T follicular helper cell (primary cell): ENCODE measurements around the gene GPATCH8.

Source experiments
- DNase-seq: peaks from one replicate; pipeline ENCODE4 v3.0.0-alpha.2; 2020; ENCODE audit warnings: low read depth

GPATCH8 gene

GRCh38 chr17:44354582-44355561 lies 148.3 kb downstream of the GPATCH8 start:
- DNase-seq, result peak; percentile 44

DNA sequence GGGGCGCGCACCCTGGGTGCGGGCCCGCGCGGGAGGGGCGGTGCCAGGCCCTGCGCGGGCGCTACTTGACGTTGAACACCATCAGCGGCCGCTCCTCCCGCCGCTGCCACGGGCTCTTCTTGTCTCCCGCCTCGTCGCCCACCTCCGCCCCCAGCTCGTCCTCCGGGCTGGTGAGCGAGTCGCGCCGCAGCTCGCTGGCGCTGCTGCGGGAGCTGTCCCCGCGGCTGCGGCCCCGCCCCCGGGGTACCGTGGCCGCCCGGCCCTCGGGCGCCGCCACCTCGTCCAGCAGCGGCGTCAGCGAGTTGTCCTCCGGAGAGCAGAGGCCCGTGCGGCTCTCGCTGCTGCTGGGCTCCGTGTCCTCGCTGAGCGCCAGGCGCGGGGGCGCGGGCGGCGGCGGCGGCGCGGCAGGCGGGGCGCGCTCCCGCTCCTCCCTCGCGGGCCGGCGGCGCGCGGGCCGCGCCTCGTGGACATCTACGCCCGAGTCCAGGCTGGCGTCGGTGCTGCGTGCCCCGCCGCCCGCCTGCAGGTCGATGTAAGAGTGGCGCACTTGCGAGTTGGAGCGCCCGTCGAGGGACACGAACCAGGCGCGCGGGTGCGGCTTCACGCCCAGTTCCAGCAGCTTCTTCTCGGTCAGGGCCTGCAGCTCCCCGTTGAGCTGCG lies 149.4 kb downstream of the GPATCH8 start:
- no peak for DNase-seq

DNA sequence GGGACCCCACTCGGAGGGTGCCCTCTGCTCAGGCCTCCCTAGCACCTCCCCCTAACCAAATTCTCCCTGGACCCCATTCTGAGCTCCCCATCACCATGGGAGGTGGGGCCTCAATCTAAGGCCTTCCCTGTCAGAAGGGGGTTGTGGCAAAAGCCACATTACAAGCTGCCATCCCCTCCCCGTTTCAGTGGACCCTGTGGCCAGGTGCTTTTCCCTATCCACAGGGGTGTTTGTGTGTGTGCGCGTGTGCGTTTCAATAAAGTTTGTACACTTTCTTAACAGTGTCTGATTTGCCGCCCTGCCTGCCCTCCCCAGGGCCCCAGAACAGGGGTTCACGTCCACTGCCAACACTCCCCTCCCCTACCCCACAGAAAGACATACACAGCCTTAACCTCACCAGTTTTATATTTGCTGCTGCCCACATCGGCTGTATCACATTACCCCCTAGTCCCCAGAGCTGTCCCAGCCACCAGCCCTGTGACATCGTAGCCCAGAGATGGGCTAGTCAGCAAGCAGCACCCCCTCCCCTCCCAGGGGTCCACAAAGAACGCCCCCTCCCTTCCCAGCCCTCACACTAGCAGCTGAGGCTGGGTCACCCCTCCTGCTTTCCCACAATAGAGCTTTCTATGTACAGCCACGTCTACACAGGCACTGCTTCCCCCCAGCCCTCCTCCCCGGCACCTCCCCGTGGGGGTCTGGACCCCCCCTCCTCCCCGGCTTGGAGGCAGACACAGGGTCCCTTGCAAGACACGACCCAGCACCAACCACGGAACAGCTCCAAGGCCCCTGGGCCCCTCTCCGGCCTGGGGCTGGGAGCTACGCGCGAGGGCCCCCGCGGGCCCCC lies 150.2 kb downstream of the GPATCH8 start:
- no peak for DNase-seq

DNA sequence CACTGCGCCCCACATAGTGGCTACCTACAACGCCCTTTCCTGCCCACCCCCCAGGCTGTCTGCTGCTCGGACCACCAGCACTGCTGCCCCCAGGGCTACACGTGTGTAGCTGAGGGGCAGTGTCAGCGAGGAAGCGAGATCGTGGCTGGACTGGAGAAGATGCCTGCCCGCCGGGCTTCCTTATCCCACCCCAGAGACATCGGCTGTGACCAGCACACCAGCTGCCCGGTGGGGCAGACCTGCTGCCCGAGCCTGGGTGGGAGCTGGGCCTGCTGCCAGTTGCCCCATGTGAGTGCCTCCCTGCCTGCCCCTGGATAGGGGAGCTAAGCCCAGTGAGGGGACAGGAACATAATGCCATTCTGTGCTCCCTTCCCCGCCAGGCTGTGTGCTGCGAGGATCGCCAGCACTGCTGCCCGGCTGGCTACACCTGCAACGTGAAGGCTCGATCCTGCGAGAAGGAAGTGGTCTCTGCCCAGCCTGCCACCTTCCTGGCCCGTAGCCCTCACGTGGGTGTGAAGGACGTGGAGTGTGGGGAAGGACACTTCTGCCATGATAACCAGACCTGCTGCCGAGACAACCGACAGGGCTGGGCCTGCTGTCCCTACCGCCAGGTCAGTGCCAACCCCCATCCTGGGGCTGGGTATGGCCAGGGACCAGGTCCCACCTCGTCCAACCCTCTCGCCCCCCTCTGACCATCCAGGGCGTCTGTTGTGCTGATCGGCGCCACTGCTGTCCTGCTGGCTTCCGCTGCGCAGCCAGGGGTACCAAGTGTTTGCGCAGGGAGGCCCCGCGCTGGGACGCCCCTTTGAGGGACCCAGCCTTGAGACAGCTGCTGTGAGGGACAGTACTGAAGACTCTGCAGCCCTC lies 151.0 kb downstream of the GPATCH8 start:
- DNase-seq, result no peak

GRCh38 chr17:44351464-44351863 lies 151.7 kb downstream of the GPATCH8 start:
- DNase-seq, result no peak

- peak; percentile 49 for DNase-seq
Observed at GRCh38 chr17:44350733-44351226, 152.4 kb downstream of the GPATCH8 start.

DNA sequence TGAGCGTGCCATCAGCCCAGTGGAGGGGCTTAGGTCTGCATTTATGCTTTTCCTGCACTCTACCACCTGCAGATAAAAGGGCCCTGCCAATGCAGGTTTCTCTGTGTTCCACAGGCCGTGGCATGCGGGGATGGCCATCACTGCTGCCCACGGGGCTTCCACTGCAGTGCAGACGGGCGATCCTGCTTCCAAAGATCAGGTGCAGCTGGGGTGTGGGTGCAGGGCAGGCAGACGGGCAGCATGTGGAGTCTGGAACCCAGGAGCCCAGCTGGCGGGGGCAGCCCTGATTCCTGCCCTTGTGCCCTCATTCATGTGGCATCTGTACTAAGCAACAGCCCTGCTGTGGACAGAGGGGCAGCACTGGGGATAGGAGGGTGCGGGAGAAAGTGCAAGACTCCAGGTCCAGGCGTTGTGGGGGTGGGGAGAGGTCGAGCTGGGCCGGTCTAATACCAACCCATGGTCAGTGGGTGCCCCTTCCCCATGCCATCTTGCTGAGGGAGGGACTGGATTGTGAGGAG lies 153.6 kb downstream of the GPATCH8 start:
- DNase-seq, result no peak

- DNase-seq, result no peak
Observed at GRCh38 chr17:44348988-44349364, 154.2 kb downstream of the GPATCH8 start.

DNA sequence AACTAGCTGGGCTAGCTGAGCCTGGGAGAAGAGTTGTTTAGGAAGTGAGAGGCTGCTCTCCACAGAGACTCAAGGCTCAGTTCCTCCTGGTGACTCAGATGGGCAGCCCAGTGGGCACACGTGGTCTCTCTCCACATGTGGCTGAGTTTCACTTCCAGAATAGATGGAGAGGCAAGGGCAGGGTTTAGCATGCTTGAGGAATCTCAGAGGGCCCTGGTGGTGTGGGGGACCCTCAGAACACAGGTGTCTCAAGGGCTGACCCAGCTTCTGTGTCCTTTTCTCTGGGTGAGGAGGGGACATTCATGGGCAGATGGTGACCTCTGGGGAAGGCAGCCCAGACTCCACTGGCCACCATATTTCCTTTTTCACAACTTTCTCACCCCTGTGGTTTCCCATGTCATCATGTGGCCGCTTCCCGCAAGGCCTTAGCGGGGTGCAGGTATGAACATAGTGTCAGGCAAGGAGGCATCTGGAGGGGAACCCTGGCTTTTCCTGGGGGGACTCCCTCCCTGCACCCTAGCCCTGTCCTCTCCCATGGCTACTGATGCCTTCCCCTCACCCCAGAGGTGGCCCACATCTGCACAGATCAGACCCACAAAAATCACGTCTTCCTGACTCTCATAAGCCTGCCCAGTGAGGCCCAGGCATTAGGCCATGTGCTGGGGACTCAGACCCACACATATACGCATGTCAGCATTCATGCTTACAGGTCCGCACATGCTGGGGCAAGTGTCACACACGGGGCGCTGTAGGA lies 154.8 kb downstream of the GPATCH8 start:
- DNase-seq, result no peak
